GM13977 (cell line): Measurements from ENCODE around the gene TCERG1L.
"Not testable (repeated sequence)": the region's sequence is repeated elsewhere in the genome, so short reads cannot be mapped to it uniquely, and the experiment has no call there.

ENCODE experiments used
- DNase-seq: peaks from one replicate; pipeline ENCODE4 v3.0.0; 2012; ENCODE audit warnings: low spot score
- in situ Hi-C: fragments of 300-500 bp; cut with MboI; formaldehyde crosslinking; loops from one replicate; pipeline ENCODE4 v1.12.0; 2022; ENCODE audit warnings: low sequenced_read_pairs, low pct_unique_long_range_greater_than_20kb, mixed read lengths, inconsistent platforms; ENCODE audit not compliant: unreplicated experiment
- TF ChIP-seq, protein P1 (sequence below): IDR thresholded peaks from 2 replicates; pipeline ENCODE4 v1.5.1; 2012; ENCODE audit warnings: mild to moderate bottlenecking, control low read depth; ENCODE audit not compliant: insufficient read depth; ENCODE audit errors: extremely low read depth, missing control alignments

Gene TCERG1L

GRCh38 chr10:131332821-131333220, 21.3 kb upstream of the TCERG1L start:
- in situ Hi-C loops, result no loop called here
- TF ChIP-seq, protein P1, sequence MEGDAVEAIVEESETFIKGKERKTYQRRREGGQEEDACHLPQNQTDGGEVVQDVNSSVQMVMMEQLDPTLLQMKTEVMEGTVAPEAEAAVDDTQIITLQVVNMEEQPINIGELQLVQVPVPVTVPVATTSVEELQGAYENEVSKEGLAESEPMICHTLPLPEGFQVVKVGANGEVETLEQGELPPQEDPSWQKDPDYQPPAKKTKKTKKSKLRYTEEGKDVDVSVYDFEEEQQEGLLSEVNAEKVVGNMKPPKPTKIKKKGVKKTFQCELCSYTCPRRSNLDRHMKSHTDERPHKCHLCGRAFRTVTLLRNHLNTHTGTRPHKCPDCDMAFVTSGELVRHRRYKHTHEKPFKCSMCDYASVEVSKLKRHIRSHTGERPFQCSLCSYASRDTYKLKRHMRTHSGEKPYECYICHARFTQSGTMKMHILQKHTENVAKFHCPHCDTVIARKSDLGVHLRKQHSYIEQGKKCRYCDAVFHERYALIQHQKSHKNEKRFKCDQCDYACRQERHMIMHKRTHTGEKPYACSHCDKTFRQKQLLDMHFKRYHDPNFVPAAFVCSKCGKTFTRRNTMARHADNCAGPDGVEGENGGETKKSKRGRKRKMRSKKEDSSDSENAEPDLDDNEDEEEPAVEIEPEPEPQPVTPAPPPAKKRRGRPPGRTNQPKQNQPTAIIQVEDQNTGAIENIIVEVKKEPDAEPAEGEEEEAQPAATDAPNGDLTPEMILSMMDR, result no peak

DNA sequence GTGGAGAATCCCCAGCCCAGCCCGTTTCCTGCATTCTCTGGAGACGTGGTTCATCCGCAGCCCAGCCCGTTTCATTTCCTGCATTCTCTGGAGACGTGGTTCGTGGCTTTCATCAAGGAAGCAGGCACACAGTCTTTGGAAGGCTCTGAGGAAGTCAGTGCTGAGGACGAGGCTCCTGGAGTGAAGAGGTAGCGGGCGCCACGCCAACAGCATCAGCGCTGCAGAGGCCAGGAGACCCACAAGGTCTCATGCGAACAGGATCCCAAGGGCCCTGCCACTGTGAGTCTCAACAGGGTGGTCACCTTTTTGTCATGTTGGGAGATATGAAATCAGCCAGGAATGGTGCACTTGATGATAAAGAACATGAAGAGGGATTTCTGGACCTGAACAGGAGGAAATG, 12.4 kb upstream of the TCERG1L start:
- in situ Hi-C loops, result no loop called here
- TF ChIP-seq, protein P1, result no peak
- no peak for DNase-seq

More at GRCh38 chr10:131332821-131333220, 21.3 kb upstream of the TCERG1L start:
- DNase-seq, result no peak

DNA sequence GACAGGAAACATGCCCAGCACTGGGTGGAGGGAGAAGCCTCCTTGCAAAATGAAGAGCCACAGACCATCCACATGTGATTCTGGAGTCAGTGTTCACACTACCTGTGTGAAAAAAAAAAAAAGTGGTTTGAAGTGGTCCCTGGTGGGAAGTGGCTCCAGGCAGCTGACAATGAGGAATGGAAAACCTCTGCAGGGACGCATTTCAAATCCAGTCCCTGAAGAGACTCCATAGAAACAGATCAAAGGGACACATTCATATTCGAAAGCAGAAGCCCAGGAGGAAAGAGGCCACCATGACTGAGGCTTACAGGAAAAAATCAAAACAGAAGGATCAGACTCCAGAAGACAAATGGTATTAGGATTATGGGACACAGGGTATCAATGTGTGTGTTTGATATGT, 11.5 kb upstream of the TCERG1L start:
- TF ChIP-seq, protein P1, result no peak
- in situ Hi-C loops, result no loop called here

GRCh38 chr10:131322575-131322974, 11.1 kb upstream of the TCERG1L start:
- DNase-seq, in situ Hi-C loops: not testable (repeated sequence)

More for the DNA sequence above, 11.5 kb upstream of the TCERG1L start:
- no peak for DNase-seq

- DNase-seq, result no peak
- in situ Hi-C loops, result no loop called here
- TF ChIP-seq, protein P1, result no peak
These were observed 9.5 kb upstream of the TCERG1L start for GRCh38 chr10:131320860-131321604.

GRCh38 chr10:131318814-131319213, 7.3 kb upstream of the TCERG1L start:
- in situ Hi-C loops, result no loop called here
- no peak for DNase-seq
- TF ChIP-seq, protein P1, result no peak

DNA sequence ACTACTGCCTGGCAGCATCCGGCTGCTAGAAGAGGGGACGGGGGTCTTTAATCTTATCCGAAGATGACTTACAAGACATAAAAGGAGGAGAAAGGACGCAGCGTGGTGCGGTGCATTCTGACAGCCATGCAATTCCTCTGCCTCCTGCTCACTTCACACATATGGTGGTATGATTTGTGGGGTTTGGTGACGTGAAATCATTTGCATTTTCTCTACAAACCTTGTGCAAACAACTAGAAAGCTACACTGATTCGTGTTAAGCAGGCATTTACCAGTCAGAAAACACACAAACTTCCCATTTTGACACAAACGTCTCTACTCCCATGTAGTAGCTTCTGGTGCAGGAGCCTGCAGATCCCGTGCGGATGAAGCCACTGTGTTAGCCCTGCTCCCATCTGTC, 6.8 kb upstream of the TCERG1L start:
- in situ Hi-C loops, result no loop called here
- TF ChIP-seq, protein P1, result no peak
- DNase-seq, result no peak
